GM20000 (cell line): ENCODE measurements around the gene SLC16A8.
"Not testable (repeated sequence)": the region's sequence is repeated elsewhere in the genome, so short reads cannot be mapped to it uniquely, and the experiment has no call there.

Source experiments
- DNase-seq: peaks from one replicate; pipeline ENCODE4 v3.0.0; 2012; ENCODE audit warnings: low spot score
- CTCF ChIP-seq: IDR thresholded peaks from 2 replicates; pipeline ENCODE4 v1.5.1; 2012; ENCODE audit warnings: mild to moderate bottlenecking, control low read depth; ENCODE audit errors: extremely low read depth, missing control alignments

The SLC16A8 gene

GRCh38 chr22:38041760-38042487 is 42.1 kb downstream of the SLC16A8 start:
- no peak for DNase-seq
- no peak for TF ChIP-seq CTCF

- no peak for DNase-seq
- TF ChIP-seq CTCF = no peak
Measured at GRCh38 chr22:38040953-38041759, 42.8 kb downstream of the SLC16A8 start.

GRCh38 chr22:38038890-38039812 is 44.8 kb downstream of the SLC16A8 start:
- no peak for DNase-seq

GRCh38 chr22:38038426-38038825 is 45.6 kb downstream of the SLC16A8 start:
- no peak for TF ChIP-seq CTCF
- no peak for DNase-seq

More at GRCh38 chr22:38038890-38039812, 44.8 kb downstream of the SLC16A8 start:
- no peak for TF ChIP-seq CTCF

- DNase-seq = not testable (repeated sequence)
Measured at GRCh38 chr22:38037367-38038150, 46.4 kb downstream of the SLC16A8 start.

GRCh38 chr22:38036392-38037062 is 47.5 kb downstream of the SLC16A8 start:
- TF ChIP-seq CTCF = no peak
- no peak for DNase-seq
